ENCODE data around the gene PTGDR2.

PTGDR2 gene

DNA sequence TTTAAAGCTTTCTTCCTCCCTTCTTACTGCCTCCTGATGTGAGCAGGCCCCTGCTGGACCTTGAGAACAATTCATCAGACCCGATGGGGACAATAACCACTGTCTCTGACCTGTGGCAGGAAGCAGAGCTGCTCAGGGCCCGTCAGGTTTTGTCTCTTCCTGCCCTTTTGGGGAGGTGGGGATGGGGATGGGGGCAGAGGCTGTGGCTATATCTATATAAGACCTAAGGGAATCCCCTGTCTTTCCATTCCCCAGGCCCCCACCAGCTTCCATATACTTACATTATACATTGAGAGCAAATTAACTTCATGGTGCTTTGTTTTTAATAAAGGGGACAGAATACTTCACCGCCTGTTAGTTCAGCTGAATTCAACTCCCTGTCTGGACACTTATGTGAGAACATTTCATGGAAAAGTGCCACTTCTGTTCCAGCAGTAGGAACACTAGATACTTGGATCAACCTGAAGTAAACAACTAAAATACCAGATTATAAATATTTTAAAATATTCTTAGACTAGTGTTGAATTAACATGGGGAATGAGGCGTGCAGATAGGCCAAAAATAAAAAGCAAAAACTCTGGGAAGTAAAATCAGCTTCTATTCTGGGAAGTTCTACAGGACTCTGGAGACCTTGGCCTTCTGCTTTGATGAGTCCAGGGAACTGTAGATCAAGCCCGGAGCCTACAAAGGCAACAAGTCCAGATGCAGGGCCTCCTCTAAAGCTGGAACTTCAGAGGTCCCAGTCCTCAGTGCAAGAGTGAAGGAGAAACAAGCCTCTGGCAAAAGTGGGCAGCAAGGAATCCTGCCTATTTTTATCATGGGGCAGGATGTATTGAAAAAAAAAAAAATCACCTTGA lies 22.7 kb upstream of the PTGDR2 start:
- no peak overlapping the region for H3K4me3 ChIP-seq (ENCODE audit: low read depth, low read length)
- in situ Hi-C loops (cut with HindIII; ENCODE audit: low pct_ligation_motif_present, low sequenced_read_pairs), result no loop called here
- no peak for DNase-seq
- TF ChIP-seq, protein P1, sequence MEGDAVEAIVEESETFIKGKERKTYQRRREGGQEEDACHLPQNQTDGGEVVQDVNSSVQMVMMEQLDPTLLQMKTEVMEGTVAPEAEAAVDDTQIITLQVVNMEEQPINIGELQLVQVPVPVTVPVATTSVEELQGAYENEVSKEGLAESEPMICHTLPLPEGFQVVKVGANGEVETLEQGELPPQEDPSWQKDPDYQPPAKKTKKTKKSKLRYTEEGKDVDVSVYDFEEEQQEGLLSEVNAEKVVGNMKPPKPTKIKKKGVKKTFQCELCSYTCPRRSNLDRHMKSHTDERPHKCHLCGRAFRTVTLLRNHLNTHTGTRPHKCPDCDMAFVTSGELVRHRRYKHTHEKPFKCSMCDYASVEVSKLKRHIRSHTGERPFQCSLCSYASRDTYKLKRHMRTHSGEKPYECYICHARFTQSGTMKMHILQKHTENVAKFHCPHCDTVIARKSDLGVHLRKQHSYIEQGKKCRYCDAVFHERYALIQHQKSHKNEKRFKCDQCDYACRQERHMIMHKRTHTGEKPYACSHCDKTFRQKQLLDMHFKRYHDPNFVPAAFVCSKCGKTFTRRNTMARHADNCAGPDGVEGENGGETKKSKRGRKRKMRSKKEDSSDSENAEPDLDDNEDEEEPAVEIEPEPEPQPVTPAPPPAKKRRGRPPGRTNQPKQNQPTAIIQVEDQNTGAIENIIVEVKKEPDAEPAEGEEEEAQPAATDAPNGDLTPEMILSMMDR (IDR thresholded peaks at IDR 0.05; ENCODE audit: low read depth, low read length, missing control alignments), result no peak
- H3K36me3 ChIP-seq (replicated peaks), result no peaks in the 10 kb centered on the region
- no peak overlapping the region for H3K27ac ChIP-seq
- H3K27me3 ChIP-seq (replicated peaks), result no peaks in the 10 kb centered on the region

DNA sequence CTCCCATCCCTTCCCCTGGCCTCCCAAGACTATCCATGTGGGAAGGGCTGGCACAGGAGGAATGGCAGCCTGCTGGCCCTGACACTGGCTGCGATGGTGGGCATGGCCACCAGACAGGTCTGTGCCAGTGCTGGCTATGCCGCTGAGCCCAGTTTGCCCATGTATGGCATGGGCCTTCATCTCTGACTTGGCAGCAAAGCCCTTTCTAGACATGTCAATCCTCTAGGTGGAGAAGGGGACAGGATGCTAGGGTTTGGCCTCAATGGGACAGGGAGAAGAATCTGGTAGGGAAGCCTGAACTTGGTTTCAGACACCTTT lies 20.4 kb upstream of the PTGDR2 start:
- no peak for DNase-seq
- H3K27ac ChIP-seq, result no peak overlapping the region
- H3K36me3 ChIP-seq (replicated peaks), result no peaks in the 10 kb centered on the region
- in situ Hi-C loops (cut with HindIII; ENCODE audit: low pct_ligation_motif_present, low sequenced_read_pairs), result no loop called here
- TF ChIP-seq, protein P1 (IDR thresholded peaks at IDR 0.05; ENCODE audit: low read depth, low read length, missing control alignments), result no peak
- no peak overlapping the region for H3K4me3 ChIP-seq (ENCODE audit: low read depth, low read length)
- no peaks in the 10 kb centered on the region for H3K27me3 ChIP-seq (replicated peaks)

DNA sequence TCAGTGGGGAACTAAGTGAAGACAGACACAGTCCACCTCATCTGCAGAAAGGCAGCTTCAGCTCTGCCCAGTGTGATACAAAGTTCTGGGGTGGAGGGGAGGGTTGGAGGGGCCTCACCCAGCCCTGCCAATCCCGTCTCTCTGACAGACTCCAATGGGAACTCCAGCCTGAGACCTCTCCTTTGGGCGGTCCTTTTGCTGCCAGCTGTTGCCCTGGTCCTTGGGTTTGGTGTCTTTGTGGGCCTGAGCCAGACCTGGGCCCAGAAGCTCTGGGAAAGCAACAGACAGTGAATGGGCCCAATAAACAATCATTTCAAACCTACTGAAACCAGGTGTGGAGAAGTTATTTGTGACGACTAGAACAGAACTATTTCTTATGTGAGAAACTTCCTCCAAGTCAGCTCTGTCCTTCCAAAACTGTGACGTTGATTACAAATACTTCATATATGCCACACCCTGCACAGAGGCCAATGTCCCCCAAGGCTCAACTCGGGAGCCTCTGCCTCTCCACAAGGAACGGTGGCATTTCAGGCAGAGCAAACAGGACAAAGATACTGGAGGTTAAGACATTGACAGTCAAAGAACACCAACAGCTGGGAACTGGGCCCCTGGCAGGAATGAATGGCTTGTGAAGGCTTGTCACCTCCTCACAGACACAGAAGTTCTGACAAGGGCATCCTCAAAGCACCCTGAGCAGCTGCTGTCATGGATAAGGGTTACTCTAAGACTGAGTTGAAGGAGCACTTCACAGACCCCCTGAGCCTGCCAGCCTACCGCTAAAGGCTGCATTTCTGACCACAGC lies 19.8 kb upstream of the PTGDR2 start:
- H3K36me3 ChIP-seq (replicated peaks), result no peaks in the 10 kb centered on the region
- no peak for DNase-seq
- in situ Hi-C loops (cut with HindIII; ENCODE audit: low pct_ligation_motif_present, low sequenced_read_pairs), result no loop called here
- no peaks in the 10 kb centered on the region for H3K27me3 ChIP-seq (replicated peaks)
- no peak overlapping the region for H3K27ac ChIP-seq
- H3K4me3 ChIP-seq (ENCODE audit: low read depth, low read length), result no peak overlapping the region
- TF ChIP-seq, protein P1 (IDR thresholded peaks at IDR 0.05; ENCODE audit: low read depth, low read length, missing control alignments), result no peak

DNA sequence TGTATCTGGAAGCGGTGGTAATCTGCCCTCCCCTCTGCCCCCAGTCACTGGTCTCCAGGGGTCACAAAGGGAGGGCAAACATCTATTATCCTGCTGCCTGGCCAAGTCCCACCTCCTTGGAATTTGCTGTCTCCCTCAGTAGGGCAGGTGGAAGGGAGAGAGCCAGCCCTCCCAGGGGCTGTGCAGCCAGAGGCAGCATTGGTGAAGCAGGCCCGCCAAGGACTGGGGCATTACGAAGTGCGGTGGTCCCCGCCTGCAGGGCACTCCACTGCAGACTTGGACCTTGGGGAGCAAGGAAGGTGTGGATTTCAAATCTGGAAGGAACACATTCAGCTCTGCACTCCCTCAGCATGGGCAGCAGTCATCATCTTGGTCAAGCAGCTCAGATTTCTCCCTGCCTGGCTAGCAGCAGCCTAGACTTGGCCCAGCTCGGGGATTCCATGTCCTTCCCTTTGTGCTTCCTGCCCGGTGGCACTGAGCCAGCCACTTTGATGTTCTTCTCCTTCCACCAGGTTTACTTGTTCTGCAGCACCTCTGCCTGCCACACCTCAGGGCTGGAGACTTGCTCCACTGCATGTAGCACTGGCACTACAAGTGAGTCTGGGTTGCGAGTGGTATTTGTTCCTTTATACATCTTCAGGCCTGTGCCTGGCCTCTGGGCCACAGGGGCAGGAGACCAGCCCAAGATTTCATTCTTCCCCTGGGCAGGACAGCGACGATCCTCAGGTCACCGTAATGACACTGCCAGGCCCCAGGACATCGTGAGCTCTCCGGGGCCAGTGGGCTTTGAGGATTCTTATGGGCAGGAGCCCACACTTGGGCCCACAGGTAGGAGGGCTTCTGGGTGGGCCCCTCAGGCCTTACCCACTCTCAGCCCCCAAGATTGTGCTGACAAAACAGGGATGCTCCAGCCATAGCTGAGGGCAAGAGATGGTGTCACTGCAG lies 18.9 kb upstream of the PTGDR2 start:
- in situ Hi-C loops (cut with HindIII; ENCODE audit: low pct_ligation_motif_present, low sequenced_read_pairs), result no loop called here

DNA sequence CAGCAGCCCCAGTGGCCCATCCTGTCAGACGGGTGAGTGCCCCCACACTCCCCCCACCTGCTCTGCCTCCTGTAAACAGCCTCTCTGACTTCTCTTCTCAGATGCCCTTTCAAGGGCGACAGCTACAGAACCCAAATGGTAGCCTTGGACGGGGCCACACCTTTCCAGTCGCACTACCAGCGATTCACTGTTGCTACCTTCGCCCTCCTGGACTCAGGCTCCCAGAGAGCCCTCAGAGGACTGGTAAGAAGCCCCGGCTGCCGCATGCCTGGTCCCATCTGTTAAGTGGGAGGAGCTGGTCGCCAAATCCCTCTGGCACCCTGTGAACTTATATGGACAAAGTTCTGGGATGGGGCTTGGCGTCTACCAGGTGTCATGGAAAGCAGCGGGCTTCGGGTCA lies 17.8 kb upstream of the PTGDR2 start:
- no peaks in the 10 kb centered on the region for H3K27me3 ChIP-seq (replicated peaks)
- no peak overlapping the region for H3K4me3 ChIP-seq (ENCODE audit: low read depth, low read length)
- DNase-seq, result no peak
- no peaks in the 10 kb centered on the region for H3K36me3 ChIP-seq (replicated peaks)
- H3K27ac ChIP-seq, result no peak overlapping the region
- TF ChIP-seq, protein P1 (IDR thresholded peaks at IDR 0.05; ENCODE audit: low read depth, low read length, missing control alignments), result no peak
- in situ Hi-C loops (cut with HindIII; ENCODE audit: low pct_ligation_motif_present, low sequenced_read_pairs), result no loop called here

More for the DNA sequence above, 18.9 kb upstream of the PTGDR2 start:
- TF ChIP-seq, protein P1 (IDR thresholded peaks at IDR 0.05; ENCODE audit: low read depth, low read length, missing control alignments), result no peak
- no peak overlapping the region for H3K4me3 ChIP-seq (ENCODE audit: low read depth, low read length)
- no peaks in the 10 kb centered on the region for H3K36me3 ChIP-seq (replicated peaks)
- H3K27ac ChIP-seq, result no peak overlapping the region
- no peaks in the 10 kb centered on the region for H3K27me3 ChIP-seq (replicated peaks)
- DNase-seq, result no peak

Data from brain microvascular endothelial cell (primary cell).